Astrocyte (in vitro differentiated cells and primary cell): ENCODE results near the gene CERKL.

Experiments
- EZH2 ChIP-seq: IDR thresholded peaks from 2 replicates; pipeline ENCODE4 v1.6.1; 2012; ENCODE audit warnings: mild to moderate bottlenecking, low read length, inconsistent platforms; ENCODE audit not compliant: insufficient read depth
- TF ChIP-seq, protein P1 (sequence below): IDR thresholded peaks from 2 replicates; pipeline ENCODE4 v1.5.1; 2011; ENCODE audit warnings: low read depth, mild to moderate bottlenecking, inconsistent platforms, low read length, moderate library complexity; ENCODE audit not compliant: insufficient read depth

DNA sequence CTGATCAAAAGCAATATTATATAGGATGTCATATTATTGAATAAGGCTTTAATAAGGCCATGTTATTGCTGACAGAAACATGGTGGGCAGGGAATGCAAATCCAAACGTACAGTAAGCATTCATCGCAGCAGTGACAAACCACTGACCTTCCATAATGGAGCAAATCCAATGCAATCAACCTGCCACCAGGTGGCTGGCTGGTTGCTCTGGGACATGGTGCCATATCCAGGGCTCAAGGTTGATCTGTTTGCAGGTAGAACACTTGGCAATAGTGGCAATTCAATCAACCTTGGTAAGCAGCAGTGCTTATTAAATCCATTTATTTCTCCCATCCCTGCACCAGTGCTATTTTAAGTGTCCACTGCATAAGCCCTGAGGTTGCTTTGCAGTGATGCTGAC lies 75.4 kb downstream of the CERKL start:
- TF ChIP-seq, protein P1, sequence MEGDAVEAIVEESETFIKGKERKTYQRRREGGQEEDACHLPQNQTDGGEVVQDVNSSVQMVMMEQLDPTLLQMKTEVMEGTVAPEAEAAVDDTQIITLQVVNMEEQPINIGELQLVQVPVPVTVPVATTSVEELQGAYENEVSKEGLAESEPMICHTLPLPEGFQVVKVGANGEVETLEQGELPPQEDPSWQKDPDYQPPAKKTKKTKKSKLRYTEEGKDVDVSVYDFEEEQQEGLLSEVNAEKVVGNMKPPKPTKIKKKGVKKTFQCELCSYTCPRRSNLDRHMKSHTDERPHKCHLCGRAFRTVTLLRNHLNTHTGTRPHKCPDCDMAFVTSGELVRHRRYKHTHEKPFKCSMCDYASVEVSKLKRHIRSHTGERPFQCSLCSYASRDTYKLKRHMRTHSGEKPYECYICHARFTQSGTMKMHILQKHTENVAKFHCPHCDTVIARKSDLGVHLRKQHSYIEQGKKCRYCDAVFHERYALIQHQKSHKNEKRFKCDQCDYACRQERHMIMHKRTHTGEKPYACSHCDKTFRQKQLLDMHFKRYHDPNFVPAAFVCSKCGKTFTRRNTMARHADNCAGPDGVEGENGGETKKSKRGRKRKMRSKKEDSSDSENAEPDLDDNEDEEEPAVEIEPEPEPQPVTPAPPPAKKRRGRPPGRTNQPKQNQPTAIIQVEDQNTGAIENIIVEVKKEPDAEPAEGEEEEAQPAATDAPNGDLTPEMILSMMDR, result no peak
- TF ChIP-seq EZH2, result no peak
